ENCODE data around the gene PDE11A. TPM values are rescaled to one million over a fixed set of nuclear protein-coding genes. Genes with fewer than 3 reads are reported as not detected.

Gene PDE11A
- total and polyA plus RNA-seq, 2 of the 13 experiments (the other 11 are each of a cell fraction or from before 2014, with no cell fraction given), result 1.2 to 1.7 TPM

DNA sequence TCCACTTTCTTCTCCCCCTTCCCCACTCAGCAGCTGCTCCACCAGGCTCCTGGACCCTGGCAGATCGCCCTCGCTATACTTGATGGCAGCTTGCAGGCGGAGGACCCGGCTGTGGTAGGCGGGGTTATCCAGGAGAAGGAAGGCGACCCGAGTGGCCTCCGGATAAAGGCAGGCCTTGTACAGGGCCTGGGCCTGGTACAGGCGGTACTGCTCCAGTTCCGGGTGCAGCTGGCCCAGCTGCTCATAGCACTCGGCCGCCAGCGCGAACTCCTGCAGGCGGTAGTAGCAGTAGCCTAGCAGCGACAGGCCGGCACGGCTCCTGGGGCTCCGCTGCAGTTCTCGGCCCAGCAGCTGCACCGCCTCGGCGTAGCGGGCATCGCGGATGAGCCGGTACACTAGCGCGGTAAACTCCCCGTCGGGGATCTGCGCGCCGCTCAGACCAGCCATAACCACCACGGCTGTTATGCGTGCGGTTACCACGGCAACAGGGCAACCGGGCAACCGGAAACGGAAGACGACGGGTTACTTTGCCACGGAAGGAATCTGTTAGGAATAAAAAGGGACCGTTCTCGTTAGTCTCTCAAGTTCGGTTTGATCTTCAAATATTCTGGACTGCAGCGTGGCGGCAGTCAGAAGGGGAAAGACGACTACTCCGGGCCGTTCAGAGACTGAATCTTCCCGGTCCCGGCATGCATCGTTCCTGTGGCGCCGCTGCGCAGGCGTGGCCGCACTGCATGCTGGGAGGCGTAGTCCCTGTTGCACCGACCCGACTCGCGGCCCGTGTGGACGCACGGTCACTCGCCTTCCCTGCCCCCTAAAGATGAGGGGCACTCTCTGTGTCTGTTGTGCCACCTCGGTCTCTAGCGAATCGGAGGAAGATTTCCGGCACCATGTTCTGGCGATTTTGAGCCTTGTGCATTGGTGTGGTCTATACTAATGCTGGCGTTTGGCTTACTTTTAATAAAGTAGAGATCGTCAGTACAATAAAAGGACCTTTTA is 454.0 kb downstream of the PDE11A start (continued):
- TF ChIP-seq, protein P1, sequence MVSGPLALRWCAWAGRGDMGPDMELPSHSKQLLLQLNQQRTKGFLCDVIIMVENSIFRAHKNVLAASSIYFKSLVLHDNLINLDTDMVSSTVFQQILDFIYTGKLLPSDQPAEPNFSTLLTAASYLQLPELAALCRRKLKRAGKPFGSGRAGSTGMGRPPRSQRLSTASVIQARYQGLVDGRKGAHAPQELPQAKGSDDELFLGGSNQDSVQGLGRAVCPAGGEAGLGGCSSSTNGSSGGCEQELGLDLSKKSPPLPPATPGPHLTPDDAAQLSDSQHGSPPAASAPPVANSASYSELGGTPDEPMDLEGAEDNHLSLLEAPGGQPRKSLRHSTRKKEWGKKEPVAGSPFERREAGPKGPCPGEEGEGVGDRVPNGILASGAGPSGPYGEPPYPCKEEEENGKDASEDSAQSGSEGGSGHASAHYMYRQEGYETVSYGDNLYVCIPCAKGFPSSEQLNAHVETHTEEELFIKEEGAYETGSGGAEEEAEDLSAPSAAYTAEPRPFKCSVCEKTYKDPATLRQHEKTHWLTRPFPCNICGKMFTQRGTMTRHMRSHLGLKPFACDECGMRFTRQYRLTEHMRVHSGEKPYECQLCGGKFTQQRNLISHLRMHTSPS (CRISPR knock-in tag; IDR thresholded peaks at IDR 0.05; ENCODE audit: low read depth), result no peak
- TF ChIP-seq MAFK (conservative IDR thresholded peaks at IDR 0.05 in 1 of 2, IDR thresholded peaks at IDR 0.05 in 1 of 2; ENCODE audit: low read length in 2 of 2) (no peak), SP4 (CRISPR knock-in tag; IDR thresholded peaks at IDR 0.05) (no peak; the same call in 1 of the 2 replicates), MED8 (CRISPR knock-in tag; IDR thresholded peaks at IDR 0.05; ENCODE audit: insufficient replicate concordance) (peak; percentile 82), ZNF563 (CRISPR knock-in tag; IDR thresholded peaks at IDR 0.05) (peak; percentile 52; the same call in 1 of the 2 replicates), ZNF138 (CRISPR knock-in tag; IDR thresholded peaks at IDR 0.05; ENCODE audit: low read depth) (no peak; the same call in 1 of the 2 replicates), SRSF4 (IDR thresholded peaks at IDR 0.05; ENCODE audit: low read depth, low read length, poor library complexity, severe bottlenecking) (no peak), HNRNPK (IDR thresholded peaks at IDR 0.05; ENCODE audit: low read depth, low read length, poor library complexity, severe bottlenecking) (no peak), NFKB2 (CRISPR knock-in tag; IDR thresholded peaks at IDR 0.05; ENCODE audit: borderline replicate concordance) (peak; percentile 46; the same call in 1 of the 2 replicates), MIER3 (CRISPR knock-in tag; IDR thresholded peaks at IDR 0.05; ENCODE audit: borderline replicate concordance) (no peak), KDM4B (CRISPR knock-in tag; IDR thresholded peaks at IDR 0.05) (peak; percentile 35; the same call in 1 of the 2 replicates), ZNF749 (CRISPR knock-in tag; IDR thresholded peaks at IDR 0.05; ENCODE audit: borderline replicate concordance) (peak; percentile 74; the same call in 1 of the 2 replicates), MBNL3 (CRISPR knock-in tag; conservative IDR thresholded peaks at IDR 0.05) (no peak), PLRG1 (conservative IDR thresholded peaks at IDR 0.05) (no peak), TAF1 (CRISPR knock-in tag; IDR thresholded peaks at IDR 0.05) (peak; percentile 72), SAFB2 (CRISPR knock-in tag; IDR thresholded peaks at IDR 0.05; ENCODE audit: borderline replicate concordance, low read depth) (no peak), ZNF772 (CRISPR knock-in tag; IDR thresholded peaks at IDR 0.05) (no peak), CSRNP2 (CRISPR knock-in tag; conservative IDR thresholded peaks at IDR 0.05; ENCODE audit: low read depth) (no peak), ZNF724P (CRISPR knock-in tag; IDR thresholded peaks at IDR 0.05; ENCODE audit: borderline replicate concordance) (peak; percentile 88; the same call in 1 of the 2 replicates), MXD3 (CRISPR knock-in tag; IDR thresholded peaks at IDR 0.05) (peak; percentile 59; the same call in 1 of the 2 replicates), SMARCE1 (IDR thresholded peaks at IDR 0.05; ENCODE audit: borderline replicate concordance) (no peak)
- TF ChIP-seq, protein P2, sequence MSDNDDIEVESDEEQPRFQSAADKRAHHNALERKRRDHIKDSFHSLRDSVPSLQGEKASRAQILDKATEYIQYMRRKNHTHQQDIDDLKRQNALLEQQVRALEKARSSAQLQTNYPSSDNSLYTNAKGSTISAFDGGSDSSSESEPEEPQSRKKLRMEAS (IDR thresholded peaks at IDR 0.05), result peak; percentile 83
- TF ChIP-seq, protein P3, sequence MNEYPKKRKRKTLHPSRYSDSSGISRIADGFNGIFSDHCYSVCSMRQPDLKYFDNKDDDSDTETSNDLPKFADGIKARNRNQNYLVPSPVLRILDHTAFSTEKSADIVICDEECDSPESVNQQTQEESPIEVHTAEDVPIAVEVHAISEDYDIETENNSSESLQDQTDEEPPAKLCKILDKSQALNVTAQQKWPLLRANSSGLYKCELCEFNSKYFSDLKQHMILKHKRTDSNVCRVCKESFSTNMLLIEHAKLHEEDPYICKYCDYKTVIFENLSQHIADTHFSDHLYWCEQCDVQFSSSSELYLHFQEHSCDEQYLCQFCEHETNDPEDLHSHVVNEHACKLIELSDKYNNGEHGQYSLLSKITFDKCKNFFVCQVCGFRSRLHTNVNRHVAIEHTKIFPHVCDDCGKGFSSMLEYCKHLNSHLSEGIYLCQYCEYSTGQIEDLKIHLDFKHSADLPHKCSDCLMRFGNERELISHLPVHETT (CRISPR knock-in tag; conservative IDR thresholded peaks at IDR 0.05), result no peak; the same call in 1 of the 2 replicates
